HG03521 (cell line): ENCODE data around the gene RHOG.
A peak's percentile ranks its signal among the peaks of the same experiment; 100 is the strongest.
"Not testable (repeated sequence)": the region's sequence is repeated elsewhere in the genome, so short reads cannot be mapped to it uniquely, and the experiment has no call there.

Source experiments
- ATAC-seq: cut with Tn5 transposase; IDR thresholded peaks from one replicate; pipeline ENCODE4 v1.9.1; 2021; ENCODE audit warnings: mild to moderate bottlenecking, moderate library complexity; ENCODE audit not compliant: unreplicated experiment

The RHOG gene

DNA sequence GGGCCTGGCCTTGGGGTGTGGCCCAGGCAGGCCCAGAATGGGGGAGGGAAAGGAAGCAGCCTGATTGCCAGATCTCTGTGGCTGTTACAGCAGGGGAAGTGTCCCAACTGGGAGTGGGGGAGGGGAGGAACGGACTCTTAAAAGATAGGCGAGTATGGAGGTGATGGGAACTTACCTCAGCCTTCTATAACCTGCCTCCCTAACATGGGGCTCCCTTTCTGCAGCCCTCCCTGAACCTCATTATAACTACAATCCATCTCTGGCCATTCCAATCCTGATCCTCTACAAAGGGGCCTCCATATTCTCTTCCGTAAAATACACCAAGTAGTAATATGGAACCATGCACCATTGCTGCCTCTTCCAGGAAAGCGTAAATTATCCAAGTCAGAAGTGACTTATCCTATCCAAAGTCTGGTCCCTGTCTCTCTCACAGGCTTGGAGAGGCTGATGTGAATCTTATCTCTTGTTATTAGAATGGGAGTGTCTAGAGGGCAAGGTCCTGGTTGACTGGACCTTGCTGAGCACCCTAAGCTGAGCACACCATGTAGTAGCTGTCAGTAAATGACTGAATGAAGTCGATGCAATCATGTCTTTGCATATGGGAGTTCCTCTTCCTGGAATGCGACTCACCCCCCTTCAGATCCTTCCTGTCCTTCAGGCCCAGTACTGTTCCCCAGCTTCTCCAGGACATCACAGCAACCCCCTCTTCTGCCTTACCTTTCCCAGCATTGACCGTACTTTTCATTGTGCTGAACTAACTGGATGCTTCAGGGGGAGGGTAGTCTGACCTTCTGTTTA lies 5.9 kb downstream of the RHOG start:
- ATAC-seq: no peak

DNA sequence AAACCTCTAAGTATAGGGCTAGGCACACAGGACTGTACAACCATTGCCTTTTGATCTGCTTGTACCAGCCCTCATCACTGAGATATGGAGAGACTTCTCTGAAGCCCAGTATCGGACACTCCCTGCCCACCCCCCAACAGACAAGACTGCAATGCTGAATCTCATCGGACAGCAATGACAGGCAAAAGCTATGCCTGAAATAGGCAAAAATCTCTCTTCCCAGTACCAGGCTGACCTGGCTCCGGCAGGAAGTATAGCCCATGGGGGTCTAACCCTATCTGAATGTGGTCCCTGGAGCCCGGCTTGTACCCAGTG lies 6.5 kb downstream of the RHOG start:
- no peak for ATAC-seq

DNA sequence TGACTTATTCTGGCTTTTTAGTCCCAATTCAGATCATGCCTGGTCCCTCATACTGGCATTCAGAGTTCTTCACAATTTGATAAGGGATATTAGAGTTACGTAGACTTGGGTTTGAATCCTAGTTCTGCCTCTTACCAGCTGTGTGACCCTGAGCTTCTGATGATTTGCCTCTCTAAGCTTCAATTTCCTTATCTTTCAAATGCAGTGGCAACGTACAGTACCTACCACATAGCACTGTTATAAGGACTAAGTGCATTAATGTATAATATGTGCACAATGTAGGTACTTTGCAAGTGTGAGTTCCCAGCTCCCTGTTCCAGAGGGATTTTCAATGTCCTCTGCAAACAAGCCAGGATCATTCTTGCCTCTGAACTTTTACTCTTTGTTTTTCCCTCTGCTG lies 7.3 kb downstream of the RHOG start:
- no peak for ATAC-seq

DNA sequence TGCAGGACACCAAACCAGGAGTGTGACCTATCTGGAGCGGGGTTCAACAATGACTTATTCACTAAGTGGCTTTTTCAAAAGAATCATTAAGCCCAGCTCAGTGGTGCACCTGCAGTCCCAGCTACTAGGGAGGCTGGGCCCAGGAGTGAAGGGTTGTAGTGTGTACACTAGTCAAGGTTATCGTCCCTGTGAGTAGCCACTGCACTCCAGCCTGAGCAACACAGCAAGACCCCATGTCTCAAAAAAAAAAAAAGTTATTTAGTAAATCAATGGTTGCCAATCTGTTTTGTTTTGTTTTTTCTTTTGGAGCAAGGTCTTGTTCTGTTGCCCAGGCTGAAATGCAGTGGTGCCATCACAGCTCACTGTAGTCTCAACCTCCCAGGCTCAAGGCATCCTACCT lies 7.9 kb downstream of the RHOG start:
- no peak for ATAC-seq

DNA sequence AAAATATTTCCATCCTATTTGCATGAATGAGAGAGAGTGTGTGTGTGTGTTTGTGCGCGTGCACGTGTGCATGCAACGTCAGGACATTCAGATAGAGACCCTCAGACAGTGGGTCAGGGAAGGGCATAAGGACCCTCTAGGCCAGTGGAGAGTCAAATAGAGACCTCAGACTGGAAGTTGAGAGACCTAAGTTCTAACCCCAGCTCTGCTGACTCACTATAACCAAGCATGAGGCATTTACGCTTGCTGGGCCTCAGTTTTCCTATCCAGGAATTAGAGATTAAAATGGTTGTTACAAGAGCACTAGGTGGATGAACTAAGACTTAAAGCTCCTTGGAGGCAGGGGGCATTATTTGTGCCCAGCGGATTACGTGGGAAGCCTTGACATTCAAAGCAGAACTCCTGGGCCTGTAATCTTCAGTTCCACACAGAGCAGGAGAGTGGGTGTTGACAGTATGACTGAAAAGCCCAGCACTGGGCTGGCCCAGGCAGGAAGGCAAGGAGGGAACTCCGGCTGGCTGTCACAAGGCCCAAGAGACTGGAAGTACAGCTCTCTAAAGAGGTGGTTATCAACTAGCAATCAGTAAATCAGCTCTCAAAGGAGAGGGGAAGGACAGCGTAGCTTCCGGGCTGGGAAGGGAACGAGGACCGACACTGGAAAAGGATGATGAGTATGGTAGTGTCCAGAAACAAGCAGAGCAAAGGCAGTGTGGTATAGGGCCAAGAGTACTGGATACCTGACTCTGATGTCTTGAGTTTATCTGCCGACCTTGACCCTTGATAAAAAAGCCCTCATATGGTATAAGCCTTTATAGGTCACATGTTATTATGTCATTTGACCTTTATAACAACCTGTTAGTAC lies 9.2 kb downstream of the RHOG start:
- no peak for ATAC-seq

DNA sequence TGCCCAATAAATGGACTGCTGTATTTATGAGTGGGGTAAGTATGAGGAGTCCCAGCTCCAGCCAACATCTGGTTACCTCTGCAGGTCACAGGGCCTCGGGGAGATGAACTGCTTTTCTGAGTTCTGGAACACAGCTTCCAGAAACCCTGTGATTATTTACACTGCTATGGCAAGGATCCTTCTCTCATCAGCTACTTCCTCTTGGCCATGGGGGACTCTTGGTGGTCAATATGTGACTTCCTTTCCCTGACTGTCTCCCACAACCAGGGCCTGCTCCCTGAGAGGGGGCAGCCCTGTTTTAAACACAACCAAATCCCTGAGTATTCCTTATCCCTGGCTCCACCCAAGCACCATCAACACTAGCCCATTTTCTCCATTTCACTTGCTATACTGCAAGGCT lies 10.0 kb downstream of the RHOG start:
- no peak for ATAC-seq

DNA sequence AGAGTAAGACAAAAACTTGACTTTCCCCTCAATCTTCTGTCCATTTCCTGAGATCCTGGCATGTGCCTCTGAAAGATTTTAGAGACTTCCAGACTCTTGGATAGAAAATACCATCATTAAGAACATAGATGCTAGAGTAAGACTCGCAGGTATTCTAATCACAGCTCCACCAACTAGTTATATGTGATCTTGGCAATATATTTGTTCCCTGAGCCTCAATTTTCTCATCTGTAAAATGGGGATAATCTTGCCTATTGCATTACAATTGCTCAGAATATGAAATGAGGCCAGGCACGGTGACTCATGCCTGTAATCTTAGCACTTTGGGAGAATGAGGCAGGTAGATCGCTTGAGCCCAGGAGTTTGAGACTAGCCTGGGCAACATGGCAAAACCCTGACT lies 10.7 kb downstream of the RHOG start:
- no peak for ATAC-seq

DNA sequence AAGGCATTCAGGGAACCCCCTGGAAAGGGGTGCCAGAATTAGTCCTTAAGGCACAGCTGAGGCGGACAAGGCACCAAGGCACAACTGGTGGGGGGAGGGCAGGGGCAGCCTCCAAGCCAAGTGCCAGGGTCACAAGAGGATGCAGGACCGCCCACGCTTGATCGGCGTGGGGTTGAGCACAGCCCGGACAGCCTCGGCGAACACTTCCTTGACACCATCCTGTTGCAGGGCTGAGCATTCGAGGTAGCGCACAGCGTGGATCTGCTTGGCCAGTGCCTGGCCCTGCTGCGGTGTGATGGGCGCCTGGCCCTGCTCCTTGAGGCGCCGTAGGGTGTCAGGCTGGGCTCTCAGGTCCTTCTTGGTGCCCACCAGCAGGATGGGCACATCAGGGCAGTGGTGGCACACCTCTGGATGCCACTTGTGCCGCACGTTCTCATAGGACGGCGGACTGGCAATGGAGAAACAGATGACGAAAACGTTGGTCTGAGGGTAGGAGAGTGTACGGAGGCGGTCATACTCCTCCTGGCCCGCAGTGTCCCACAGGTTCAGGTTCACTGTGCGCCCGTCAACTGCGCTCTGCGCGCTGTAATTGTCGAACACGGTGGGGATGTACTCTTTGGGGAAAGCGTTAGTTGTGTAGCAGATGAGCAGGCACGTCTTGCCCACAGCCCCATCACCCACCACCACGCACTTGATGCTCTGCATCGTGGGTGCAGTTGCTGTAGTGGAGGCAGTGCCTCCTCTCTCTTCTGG lies 13.1 kb downstream of the RHOG start:
- no peak for ATAC-seq

DNA sequence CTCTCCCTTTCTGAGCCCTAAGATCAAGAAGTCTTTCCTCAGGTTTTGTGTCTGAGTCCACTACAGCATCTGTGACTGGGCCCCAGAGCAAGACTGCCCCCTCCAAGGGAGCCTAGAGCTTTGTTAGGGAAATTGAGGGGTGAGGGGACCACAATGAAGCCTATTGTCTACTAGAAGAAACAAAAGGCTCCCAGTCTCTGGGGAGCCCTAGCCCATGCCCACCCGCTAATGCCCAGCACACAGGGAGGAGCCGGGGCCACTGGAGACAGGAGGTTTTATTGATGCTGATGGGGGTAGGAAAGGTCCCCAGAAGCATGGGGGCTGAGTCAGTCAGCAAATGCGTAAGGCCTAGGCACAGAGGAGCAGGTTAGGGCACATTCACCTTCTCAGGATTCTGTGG lies 14.0 kb downstream of the RHOG start:
- no peak for ATAC-seq

DNA sequence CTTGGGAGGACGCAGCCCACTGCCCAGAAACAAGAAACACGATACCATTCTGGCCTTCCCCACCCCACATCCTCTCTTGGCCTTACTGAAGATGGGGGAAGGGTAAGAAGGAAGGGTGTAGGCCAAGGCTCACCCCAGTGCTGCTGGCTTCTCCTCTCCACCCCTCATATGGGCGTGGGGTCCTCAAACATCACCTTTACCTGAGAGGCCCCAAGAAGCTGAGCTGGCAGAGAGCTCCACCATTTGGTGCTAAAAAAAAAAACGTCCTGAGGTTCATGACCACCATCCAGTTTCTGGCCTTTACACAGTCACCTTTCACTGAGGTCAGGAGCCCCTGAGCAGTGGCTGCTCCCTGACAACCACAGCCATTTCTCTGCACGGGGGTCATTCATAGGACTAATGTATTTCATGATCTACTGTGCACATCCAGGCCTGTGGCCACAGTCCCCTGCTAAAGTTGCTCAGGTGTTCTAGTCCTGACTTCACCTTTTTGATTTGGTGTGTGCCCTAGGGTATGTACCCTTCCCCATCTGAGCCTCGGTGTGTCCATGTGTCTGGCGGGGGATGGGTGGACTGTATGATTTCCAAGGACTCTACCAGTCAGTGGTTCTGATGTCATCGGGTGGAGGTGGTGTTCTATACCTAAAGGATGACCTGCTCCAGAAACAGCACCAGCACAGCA lies 15.1 kb downstream of the RHOG start:
- ATAC-seq: no peak

DNA sequence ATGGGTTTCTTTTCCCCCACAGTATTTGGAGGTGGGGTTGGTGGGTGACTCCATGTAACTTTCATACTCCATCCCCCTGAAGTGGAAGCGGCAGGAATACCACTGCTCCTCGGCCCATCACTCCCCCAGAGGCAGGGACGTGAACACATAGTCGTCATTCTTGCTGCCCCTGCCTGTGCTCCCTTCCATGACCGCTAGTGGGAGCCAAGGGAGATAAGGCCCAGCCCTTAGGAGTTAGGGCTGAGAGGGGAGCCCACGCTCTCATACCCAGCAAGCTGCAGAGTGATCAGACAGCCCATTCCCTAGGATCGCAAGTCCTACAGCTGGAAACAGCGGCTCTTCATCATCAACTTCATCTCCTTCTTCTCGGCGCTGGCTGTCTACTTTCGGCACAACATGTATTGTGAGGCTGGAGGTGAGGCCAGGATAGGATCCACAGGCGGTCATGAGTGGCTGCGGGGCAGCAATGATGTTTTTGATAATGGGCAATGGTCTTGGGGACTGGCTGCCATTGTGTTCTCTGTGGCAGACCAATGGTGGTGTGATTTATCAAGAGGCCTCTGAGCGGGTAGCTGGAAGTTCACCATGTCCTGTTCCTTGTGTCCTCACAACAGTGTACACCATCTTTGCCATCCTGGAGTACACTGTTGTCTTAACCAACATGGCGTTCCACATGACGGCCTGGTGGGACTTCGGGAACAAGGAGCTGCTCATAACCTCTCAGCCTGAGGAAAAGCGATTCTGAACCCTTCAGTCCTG lies 15.9 kb downstream of the RHOG start:
- ATAC-seq: peak; percentile 78

DNA sequence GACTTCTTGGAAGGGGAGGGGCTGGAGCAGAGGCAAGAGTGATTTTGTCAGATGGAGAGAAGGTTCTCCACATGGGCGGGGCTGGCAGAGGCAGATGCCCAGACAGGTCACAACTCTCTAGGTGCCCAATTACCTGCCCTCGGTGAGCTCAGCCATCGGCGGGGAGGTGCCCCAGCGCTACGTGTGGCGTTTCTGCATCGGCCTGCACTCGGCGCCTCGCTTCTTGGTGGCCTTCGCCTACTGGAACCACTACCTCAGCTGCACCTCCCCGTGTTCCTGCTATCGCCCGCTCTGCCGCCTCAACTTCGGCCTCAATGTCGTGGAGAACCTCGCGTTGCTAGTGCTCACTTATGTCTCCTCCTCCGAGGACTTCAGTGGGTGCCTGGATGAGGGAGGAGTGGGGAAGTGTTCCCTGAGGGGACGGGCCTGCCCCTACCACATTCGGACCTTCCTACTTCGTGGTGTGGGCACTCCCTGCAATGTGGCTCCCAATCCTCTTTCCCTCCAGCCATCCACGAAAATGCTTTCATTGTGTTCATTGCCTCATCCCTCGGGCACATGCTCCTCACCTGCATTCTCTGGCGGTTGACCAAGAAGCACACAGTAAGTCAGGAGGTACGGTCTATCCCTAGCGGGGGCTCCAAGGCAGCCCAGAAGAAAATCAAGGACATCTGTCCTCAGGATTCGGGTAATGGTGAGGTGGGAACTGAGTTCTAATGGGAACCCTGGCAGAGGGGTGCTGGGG lies 16.8 kb downstream of the RHOG start:
- ATAC-seq: no peak

DNA sequence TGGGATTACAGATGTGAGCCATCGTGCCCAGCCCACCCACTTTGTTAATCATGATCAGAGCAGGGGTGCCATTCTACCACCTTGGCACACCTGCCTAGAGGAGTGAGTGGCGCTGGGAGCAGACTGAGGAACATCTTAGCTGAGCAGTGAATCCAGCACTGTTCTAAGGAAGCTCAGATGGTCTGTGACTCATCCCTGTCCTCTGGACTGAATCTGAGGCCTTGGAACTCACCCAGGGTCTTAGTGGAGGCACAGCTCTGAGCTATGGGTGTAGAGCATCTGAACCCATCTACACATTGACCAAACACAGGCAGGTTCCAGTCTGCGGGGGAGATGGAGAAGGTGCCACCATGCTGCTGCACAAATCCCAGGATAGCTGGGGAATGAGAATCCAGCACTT lies 17.5 kb downstream of the RHOG start:
- ATAC-seq: no peak

DNA sequence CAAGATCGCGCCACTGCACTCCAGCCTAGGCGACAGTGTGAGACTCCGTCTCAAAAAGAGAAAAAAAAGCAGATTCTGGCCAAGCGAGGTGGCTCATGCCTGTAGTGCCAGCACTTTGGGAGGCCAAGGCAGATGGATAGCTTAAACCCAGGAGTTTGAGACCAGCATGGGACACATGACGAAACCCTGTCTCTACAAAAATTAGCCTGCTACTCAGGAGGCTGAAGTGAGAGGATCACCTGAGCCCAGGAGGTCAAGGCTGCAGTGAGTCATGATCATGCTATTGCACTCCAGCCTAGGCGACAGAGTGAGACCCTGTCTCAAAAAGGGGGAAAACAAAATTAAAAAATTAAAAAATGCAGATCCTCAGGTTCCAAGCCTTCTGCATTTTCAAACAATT lies 18.4 kb downstream of the RHOG start:
- no peak for ATAC-seq

DNA sequence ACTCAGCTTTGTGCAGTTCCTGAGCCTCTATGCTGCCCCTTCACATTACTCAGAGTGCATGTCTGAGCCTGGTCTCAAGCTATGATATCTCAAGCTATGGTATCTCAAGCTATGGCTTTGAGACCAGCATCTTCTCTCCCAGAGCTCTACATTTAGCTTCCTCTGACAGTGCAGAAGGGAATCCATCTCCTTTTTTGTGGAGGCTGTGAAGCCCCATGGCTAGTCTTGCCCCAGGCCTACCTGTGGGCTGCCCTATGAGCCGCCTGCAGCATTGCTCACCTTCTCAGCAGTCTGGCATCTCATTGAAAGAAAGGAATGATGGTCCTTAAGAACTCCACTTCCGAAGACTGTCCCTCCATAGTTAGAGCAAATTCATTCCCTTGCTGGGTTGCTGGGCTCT lies 19.8 kb downstream of the RHOG start:
- ATAC-seq: no peak

DNA sequence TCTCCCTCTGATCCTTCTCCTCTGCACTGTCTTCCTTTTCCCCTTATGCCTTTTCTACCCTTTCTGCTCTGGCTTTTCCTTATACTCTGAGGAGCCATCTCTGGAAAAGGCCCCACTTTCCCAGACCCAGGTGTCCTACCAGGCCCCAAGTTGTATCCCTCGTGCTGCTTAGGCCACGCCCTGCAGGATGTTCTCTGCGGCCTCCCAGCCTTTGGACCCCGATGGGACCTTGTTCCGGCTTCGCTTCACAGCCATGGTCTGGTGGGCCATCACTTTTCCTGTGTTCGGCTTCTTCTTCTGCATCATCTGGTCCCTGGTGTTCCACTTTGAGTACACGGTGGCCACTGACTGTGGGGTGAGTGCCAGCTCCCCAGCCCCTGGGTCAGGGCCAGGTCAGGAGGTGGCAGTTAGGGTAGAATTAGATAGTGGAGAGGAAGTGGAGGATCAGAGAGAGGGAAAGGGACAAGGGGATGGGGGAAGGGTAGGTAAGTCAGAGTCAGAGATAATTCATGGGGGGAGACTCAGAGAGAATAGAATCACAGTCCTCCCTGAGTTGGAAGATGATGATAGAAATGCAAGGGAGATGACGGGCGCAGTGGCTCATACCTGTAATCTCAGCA lies 23.5 kb downstream of the RHOG start:
- ATAC-seq: no peak

DNA sequence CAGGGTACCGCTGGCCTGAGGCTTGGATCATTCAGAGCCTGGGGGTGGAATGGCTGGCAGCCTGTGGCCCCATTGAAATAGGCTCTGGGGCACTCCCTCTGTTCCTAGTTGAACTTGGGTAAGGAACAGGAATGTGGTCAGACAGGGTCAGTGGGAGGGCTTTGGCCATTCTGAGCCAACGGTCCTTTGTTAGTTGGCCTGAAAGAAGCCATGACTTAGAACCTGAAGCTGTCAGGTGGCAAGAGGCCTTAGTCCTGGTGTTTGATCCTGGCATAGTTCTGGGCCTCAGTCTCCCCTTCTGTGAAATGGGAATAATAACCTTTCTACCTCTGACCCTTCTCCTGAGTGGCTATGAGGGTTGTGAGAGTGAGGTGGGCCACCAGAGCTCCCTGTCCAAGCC lies 24.1 kb downstream of the RHOG start:
- no peak for ATAC-seq

DNA sequence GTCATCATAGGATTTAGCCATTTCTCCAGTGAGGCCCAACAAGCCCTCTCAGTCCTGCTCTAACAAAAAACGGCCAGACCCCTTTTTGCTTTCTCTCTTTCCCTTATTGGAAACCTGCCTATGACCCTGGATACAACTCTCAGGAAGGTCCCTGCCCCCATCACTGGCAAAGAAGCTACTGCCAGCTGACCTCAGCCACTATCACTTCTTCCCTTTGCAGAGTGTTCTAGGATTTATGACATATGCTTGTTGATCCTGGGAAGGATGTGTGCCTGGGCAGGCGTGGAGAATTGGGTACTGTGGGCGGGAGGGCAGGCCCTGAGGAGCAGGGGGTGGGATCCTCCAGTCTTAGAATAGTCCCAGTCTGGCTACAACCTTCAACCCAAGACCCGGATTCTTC lies 24.9 kb downstream of the RHOG start:
- ATAC-seq: no peak

DNA sequence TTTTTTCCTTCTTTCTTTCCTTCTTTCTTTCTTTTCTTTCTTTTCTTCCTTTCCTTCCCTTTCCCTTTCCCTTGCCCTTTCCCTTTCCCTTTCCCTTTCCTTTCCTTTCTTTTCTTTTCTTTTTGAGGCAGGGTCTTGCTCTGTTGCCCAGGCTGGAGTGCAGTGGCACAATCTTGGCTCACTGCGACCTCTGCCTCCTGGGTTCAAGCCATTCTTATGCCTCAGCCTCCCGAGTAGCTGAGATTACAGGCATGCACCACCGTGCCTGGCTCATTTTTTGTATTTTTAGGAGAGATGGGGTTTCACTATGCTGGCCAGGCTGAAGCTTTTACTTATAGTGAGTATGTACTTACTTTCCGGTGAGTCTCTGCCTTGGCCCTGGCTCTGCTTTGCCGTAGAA lies 25.9 kb downstream of the RHOG start:
- ATAC-seq: not testable (repeated sequence)
